ENCODE results near the gene LTB4R.

LTB4R gene

GRCh38 chr14:24304019-24304387 is 7.3 kb upstream of the LTB4R start:
- DNase-seq, result no peak

GRCh38 chr14:24307156-24307574 is 4.1 kb upstream of the LTB4R start:
- DNase-seq, result no peak

- DNase-seq, result peak; percentile 64
Measured at GRCh38 chr14:24307575-24308341, 3.5 kb upstream of the LTB4R start, which contains the start of gene CIDEB. TSS of gene CIDEB (minus strand) at chr14:24307977. CDS start at chr14:24307858, 119 bp downstream.

- DNase-seq, result no peak
Measured at GRCh38 chr14:24308342-24309124, 2.8 kb upstream of the LTB4R start.

GRCh38 chr14:24309538-24310264 is 1.6 kb upstream of the LTB4R start, which contains the start of gene LTB4R2:
TSS of gene LTB4R2 (plus strand) at chr14:24310140. CDS start at chr14:24310665, 525 bp downstream.
- no peak for DNase-seq

- no peak for DNase-seq
Measured at GRCh38 chr14:24310265-24310645, 1.0 kb upstream of the LTB4R start.

- DNase-seq, result peak; percentile 31
Measured at GRCh38 chr14:24311837-24312615, 724 bp downstream of the LTB4R start.

- DNase-seq, result peak; percentile 53
Measured at GRCh38 chr14:24312736-24313507, 1.6 kb downstream of the LTB4R start.

- no peak for DNase-seq
Measured at GRCh38 chr14:24313913-24314312, 2.6 kb downstream of the LTB4R start.

GRCh38 chr14:24314377-24315193 is 3.3 kb downstream of the LTB4R start:
- no peak for DNase-seq

GRCh38 chr14:24315243-24315806 is 4.0 kb downstream of the LTB4R start:
- DNase-seq, result no peak

GRCh38 chr14:24315807-24316596 is 4.7 kb downstream of the LTB4R start:
- no peak for DNase-seq

GRCh38 chr14:24316597-24316950 is 5.3 kb downstream of the LTB4R start:
- DNase-seq, result no peak

- DNase-seq, result no peak
Measured at GRCh38 chr14:24317141-24317928, 6.0 kb downstream of the LTB4R start.

GRCh38 chr14:24321212-24321975 is 10.1 kb downstream of the LTB4R start:
- DNase-seq, result no peak

GRCh38 chr14:24322672-24323071 is 11.4 kb downstream of the LTB4R start:
- no peak for DNase-seq

- no peak for DNase-seq
Measured at GRCh38 chr14:24323341-24323740, 12.0 kb downstream of the LTB4R start.

GRCh38 chr14:24324024-24324423 is 12.7 kb downstream of the LTB4R start:
- no peak for DNase-seq
